B cell (primary cell): ENCODE data around the gene CEP164. TPM values are rescaled to one million over a fixed set of nuclear protein-coding genes. Genes with fewer than 3 reads are reported as not detected.

Experiments used
- ATAC-seq: fragments of 200-7000 bp; cut with Tn5 transposase; one replicate; pipeline ENCODE4 v1.10.0; 2021; ENCODE audit warnings: low read depth, mild to moderate bottlenecking, moderate number of reproducible peaks, moderate library complexity
- CTCF ChIA-PET: fragments of 350-600 bp; sonication (Branson Sonifier 250); formaldehyde crosslinking; loops from one replicate; lab custom pipeline; 2021; ENCODE audit warnings: antibody characterized with exemption, inconsistent platforms; lab: Charles Lee
- POLR2A ChIA-PET: fragments of 350-600 bp; sonication (Branson Sonifier 250); formaldehyde crosslinking; loops from one replicate; lab custom pipeline; 2021; ENCODE audit warnings: antibody characterized with exemption; lab: Charles Lee
- DNase-seq: peaks from one replicate; pipeline ENCODE4 v3.0.0; 2013
- H2AFZ ChIP-seq: 2 replicates; pipeline ENCODE4 v1.6.1; 2012; ENCODE audit warnings: mild to moderate bottlenecking, low read depth, low read length; ENCODE audit not compliant: insufficient read depth, poor library complexity, severe bottlenecking
- H3K27ac ChIP-seq, 2 donors: 1 replicate in 1 of 2; 2 replicates in 1 of 2; pipeline ENCODE4 v1.5.1; 2012 to 2013; ENCODE audit warnings: low read length in 2 of 2, mild to moderate bottlenecking in 2 of 2, moderate library complexity in 1 of 2
- H3K27me3 ChIP-seq, 4 experiments: fragments of 200-600 bp in 1 of 4; sonication (generic) in 1 of 4; replicated peaks in 1 of 4; 1 replicate in 2 of 4; 2 replicates in 2 of 4; pipeline versions ENCODE4 v1.6.1 to v1.7.0; 2013 to 2016; ENCODE audit warnings: low read length in 3 of 4, mild to moderate bottlenecking in 2 of 4, mixed read lengths in 1 of 4, moderate library complexity in 1 of 4; ENCODE audit not compliant: insufficient read depth in 4 of 4, control insufficient read depth in 3 of 4; ENCODE audit errors: control extremely low read depth in 1 of 4
- H3K36me3 ChIP-seq, 2 experiments: replicated peaks in 1 of 2; 1 replicate in 1 of 2; 2 replicates in 1 of 2; pipeline versions ENCODE4 v1.6.1 to v1.7.1; 2013; ENCODE audit warnings: low read length in 1 of 2; ENCODE audit not compliant: insufficient read depth in 2 of 2, control insufficient read depth in 1 of 2; ENCODE audit errors: control extremely low read depth in 1 of 2, extremely low read depth in 1 of 2
- H3K4me1 ChIP-seq, 2 donors: fragments of 200-600 bp in 1 of 2; sonication (generic) in 1 of 2; 1 replicate in 1 of 2; 2 replicates in 1 of 2; pipeline versions ENCODE4 v1.5.1 to v1.6.1; 2013 to 2017; ENCODE audit warnings: low read length in 2 of 2; ENCODE audit not compliant: control insufficient read depth in 2 of 2, insufficient read depth in 2 of 2
- H3K4me2 ChIP-seq: replicated peaks from 2 replicates; pipeline ENCODE3; 2012; ENCODE audit warnings: mild to moderate bottlenecking, low read depth, low read length; ENCODE audit not compliant: poor library complexity, severe bottlenecking
- H3K4me3 ChIP-seq, 5 experiments: fragments of 200-600 bp in 1 of 5; sonication (generic) in 1 of 5; 1 replicate in 3 of 5; 2 replicates in 2 of 5; pipeline versions ENCODE4 v1.5.1 to v1.7.0; 2011 to 2016; ENCODE audit warnings: low read length in 4 of 5, mild to moderate bottlenecking in 4 of 5, low read depth in 2 of 5, control low read depth in 1 of 5, moderate library complexity in 1 of 5; ENCODE audit not compliant: insufficient read depth in 1 of 5; ENCODE audit errors: control extremely low read depth in 1 of 5, extremely low read depth in 1 of 5
- H3K79me2 ChIP-seq: fragments of 200-600 bp; sonication (generic); one replicate; pipeline ENCODE4 v1.6.0; 2016; ENCODE audit warnings: low read length; ENCODE audit not compliant: control insufficient read depth, insufficient read depth
- H3K9ac ChIP-seq: fragments of 200-600 bp; sonication (generic); 2 replicates; pipeline ENCODE4 v1.6.1; 2017; ENCODE audit warnings: mild to moderate bottlenecking, low read length, moderate library complexity
- H3K9me3 ChIP-seq, 3 donors: one replicate each; pipeline versions ENCODE4 v1.6.1 to v1.7.1; 2013; ENCODE audit warnings: low read length in 2 of 3; ENCODE audit not compliant: control insufficient read depth in 2 of 3, insufficient read depth in 1 of 3; ENCODE audit errors: control extremely low read depth in 1 of 3
- H4K20me1 ChIP-seq: 2 replicates; pipeline ENCODE4 v1.6.0; 2012; ENCODE audit warnings: mild to moderate bottlenecking, low read length; ENCODE audit not compliant: insufficient read depth, control insufficient read depth, poor library complexity, severe bottlenecking
- H3K27ac Mint-ChIP-seq: one replicate; pipeline ENCODE4 v1.8.0; 2021; ENCODE audit warnings: mixed read lengths
- H3K27me3 Mint-ChIP-seq: one replicate; pipeline ENCODE4 v1.8.0; 2021; ENCODE audit warnings: mixed read lengths
- H3K4me1 Mint-ChIP-seq: one replicate; pipeline ENCODE4 v1.8.0; 2021; ENCODE audit warnings: mixed read lengths
- H3K4me3 Mint-ChIP-seq: one replicate; pipeline ENCODE4 v1.8.0; 2021; ENCODE audit warnings: mixed read lengths
- H3K9me3 Mint-ChIP-seq: one replicate; pipeline ENCODE4 v1.8.0; 2022; ENCODE audit warnings: mixed read lengths; ENCODE audit not compliant: insufficient read depth
- CTCF ChIP-seq: fragments of 200-600 bp; IDR thresholded peaks from one replicate; pipeline ENCODE4 v1.8.0; 2022; ENCODE audit warnings: antibody characterized with exemption, mild to moderate bottlenecking
- EZH2 ChIP-seq: IDR thresholded peaks from 2 replicates; pipeline ENCODE4 v1.6.1; 2012; ENCODE audit warnings: borderline replicate concordance, low read depth, mild to moderate bottlenecking, moderate library complexity, low read length; ENCODE audit not compliant: insufficient read depth, poor library complexity, severe bottlenecking
- WGBS: methylation state at CpG from one replicate; pipeline ENCODE4 v1.1.5; 2013; ENCODE audit warnings: missing lambda C conversion rate; ENCODE audit not compliant: insufficient coverage; 5-methylcytosine and 5-hydroxymethylcytosine counted together
- intact Hi-C: fragments of 100-400 bp; cut with micrococcal nuclease; formaldehyde crosslinking; loops from one replicate; pipeline ENCODE4 v1.10.0; 2022
- polyA plus RNA-seq: library from polyadenylated mRNA; depleted of rRNA; stranded (reverse); fragments of >200 nt; gene quantifications from 2 replicates; pipeline ENCODE4 v1.2.3, GENCODE V29; 2012
- total RNA-seq, 2 donors: library from RNA; stranded (reverse); fragments of 120-200 nt in 1 of 2; gene quantifications; 1 replicate in 1 of 2; 2 replicates in 1 of 2; pipeline versions ENCODE4 v1.2.3 to v1.2.4, GENCODE V29; 2013 to 2022

The CEP164 gene
- total and polyA plus RNA-seq, 2 donors (not counting 1 experiment from before 2014, with no cell fraction given), result 31.5 to 54.8 TPM

GRCh38 chr11:117437791-117438130, 110.1 kb downstream of the CEP164 start:
- H3K4me3 ChIP-seq, result no peak overlapping the region
- no peak for DNase-seq
- peaks cover 0 to 9% (median 0%) of the 10 kb centered on the region in 4 experiments for H3K27me3 ChIP-seq
- H2AFZ ChIP-seq, result no peak overlapping the region
- no peaks in the 10 kb centered on the region for H3K4me1 ChIP-seq
- Mint-ChIP-seq H3K27ac (no peak overlapping the region), H3K4me1 (no peaks in the 10 kb centered on the region), H3K9me3 (no peaks in the 10 kb centered on the region), H3K27me3 (peaks cover 37% of the 10 kb centered on the region), H3K4me3 (no peak overlapping the region)
- no peaks in the 10 kb centered on the region for H3K9me3 ChIP-seq
- TF ChIP-seq CTCF (no peak), EZH2 (no peak)
- no peak for ATAC-seq
- H4K20me1 ChIP-seq, result no peaks in the 10 kb centered on the region
- H3K36me3 ChIP-seq, result no peaks in the 10 kb centered on the region
- no peak overlapping the region for H3K4me2 ChIP-seq
- no peak overlapping the region for H3K27ac ChIP-seq
- WGBS, result 94% methylated on average over 14 of the region's 14 CpGs
- ChIA-PET POLR2A (no interaction called here), CTCF (interaction anchor here (1.4 kb wide), 1 partner anchor 11 kb away, joined by 4 read pairs; no protein-coding TSS in a partner anchor)
- intact Hi-C loops, result no loop called here
- no peak overlapping the region for H3K9ac ChIP-seq
- no peaks in the 10 kb centered on the region for H3K79me2 ChIP-seq

- DNase-seq (no peak), ATAC-seq (no peak)
- Mint-ChIP-seq H3K27ac (no peak overlapping the region), H3K4me1 (no peaks in the 10 kb centered on the region), H3K9me3 (no peaks in the 10 kb centered on the region), H3K4me3 (no peak overlapping the region), H3K27me3 (peaks cover 41% of the 10 kb centered on the region)
- CTCF ChIA-PET, result no interaction called here
- no peak overlapping the region for H3K27ac ChIP-seq
- no peaks in the 10 kb centered on the region for H3K79me2 ChIP-seq
- 82% methylated on average over 12 of the region's 17 CpGs for WGBS
- no peaks in the 10 kb centered on the region for H3K9me3 ChIP-seq
- H2AFZ ChIP-seq, result no peak overlapping the region
- H3K4me2 ChIP-seq, result no peak overlapping the region
- H3K4me3 ChIP-seq, result no peak overlapping the region
- H3K4me1 ChIP-seq, result no peaks in the 10 kb centered on the region
- TF ChIP-seq CTCF, result no peak
- intact Hi-C loops, result no loop called here
- no peak overlapping the region for H3K9ac ChIP-seq
- H3K36me3 ChIP-seq, result no peaks in the 10 kb centered on the region
- POLR2A ChIA-PET, result no interaction called here
- H3K27me3 ChIP-seq, result peaks cover 0 to 9% (median 0%) of the 10 kb centered on the region in 4 experiments
- no peaks in the 10 kb centered on the region for H4K20me1 ChIP-seq
These were observed 110.8 kb downstream of the CEP164 start for GRCh38 chr11:117438371-117439000.
